Activated CD8-positive, alpha-beta memory T cell treated with anti-CD3 and anti-CD28 coated beads, Interleukin-2, amount 50 U/mL, for 24 hours (primary cell): Measurements from ENCODE around the gene MSH5.

Experiments used
- DNase-seq: peaks from one replicate; pipeline ENCODE4 v3.0.0-alpha.2; 2020; ENCODE audit errors: extremely low read depth

Gene MSH5

DNA sequence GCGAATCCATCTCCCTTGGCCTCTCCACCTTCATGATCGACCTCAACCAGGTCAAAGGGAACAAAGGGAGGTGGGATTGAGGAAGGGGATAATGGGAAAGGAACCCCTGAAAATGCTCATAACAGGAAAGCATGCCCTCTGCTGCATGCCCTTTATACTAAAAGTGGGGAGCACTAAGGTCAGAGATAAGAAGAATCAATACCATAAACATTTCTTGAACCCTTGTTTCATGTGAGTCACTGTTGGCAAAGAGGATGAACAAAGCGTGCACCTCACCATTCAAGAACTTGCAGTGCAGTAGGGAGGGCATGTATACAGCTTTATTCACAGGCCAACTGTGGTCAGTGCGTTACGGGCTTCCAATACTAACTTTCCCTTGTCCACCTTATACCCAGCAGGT lies 21.0 kb downstream of the MSH5 start:
- DNase-seq: no peak

DNA sequence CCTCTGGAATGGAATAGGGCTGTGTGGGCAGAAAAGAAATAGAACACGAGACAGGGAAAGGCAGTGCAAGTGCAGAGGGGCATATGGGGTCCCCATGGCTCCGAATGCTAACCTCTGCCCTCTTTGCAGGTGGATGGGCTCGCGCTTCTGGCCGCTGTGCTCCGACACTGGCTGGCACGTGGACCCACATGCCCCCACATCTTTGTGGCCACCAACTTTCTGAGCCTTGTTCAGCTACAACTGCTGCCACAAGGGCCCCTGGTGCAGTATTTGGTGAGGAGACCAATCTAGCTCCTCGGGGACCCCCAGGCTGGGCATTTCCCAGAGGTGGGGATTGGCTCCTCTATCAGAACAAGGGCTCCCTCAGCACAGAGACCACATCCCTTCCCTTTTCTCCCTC lies 21.5 kb downstream of the MSH5 start:
- DNase-seq: no peak

- DNase-seq: no peak
Measured at GRCh38 chr6:31762356-31762755, 22.6 kb downstream of the MSH5 start, which contains the start of gene SAPCD1. Gene SAPCD1, plus strand, starts transcription at chr6:31762656. Its CDS starts 399 bp downstream, at chr6:31763055.

DNA sequence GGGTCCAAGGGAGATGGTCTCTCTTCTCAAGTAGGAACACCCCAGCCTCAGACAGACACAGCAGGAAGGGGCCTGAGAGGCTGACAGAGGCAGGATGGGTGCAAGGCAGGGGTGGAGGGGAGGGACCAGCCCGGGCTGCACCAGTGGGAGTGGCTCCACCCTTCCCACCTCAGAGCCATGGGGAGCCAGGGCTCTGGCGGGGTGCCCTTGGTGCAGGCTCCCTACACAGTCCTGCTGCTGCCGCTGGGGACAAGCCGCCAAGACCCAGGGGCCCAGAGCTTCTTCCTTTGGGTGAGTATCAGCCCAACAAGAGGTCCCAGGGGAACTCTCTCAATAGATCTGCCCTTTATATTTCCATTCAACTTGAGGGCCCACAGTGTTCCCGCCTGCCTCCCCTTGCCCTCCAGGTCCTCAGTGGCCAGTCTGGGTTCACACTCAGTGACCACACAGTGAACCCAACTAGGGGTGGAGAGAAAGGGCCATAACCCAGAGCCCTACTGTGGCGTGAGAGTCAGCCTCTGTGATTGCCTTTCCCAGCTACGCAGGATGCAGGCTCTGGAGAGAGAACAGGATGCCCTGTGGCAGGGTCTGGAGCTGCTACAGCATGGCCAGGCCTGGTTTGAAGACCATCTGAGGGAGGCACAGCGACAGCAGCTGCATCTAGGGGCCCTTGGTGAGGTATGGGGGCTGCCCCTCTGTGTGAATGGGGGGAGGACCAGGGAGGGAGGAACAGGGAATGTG lies 23.2 kb downstream of the MSH5 start:
- no peak for DNase-seq

GRCh38 chr6:31763619-31763940 lies 23.8 kb downstream of the MSH5 start:
- no peak for DNase-seq

- no peak for DNase-seq
Measured at GRCh38 chr6:31764198-31764597, 24.4 kb downstream of the MSH5 start.

- no peak for DNase-seq
Measured at GRCh38 chr6:31765559-31765909, 25.7 kb downstream of the MSH5 start.

DNA sequence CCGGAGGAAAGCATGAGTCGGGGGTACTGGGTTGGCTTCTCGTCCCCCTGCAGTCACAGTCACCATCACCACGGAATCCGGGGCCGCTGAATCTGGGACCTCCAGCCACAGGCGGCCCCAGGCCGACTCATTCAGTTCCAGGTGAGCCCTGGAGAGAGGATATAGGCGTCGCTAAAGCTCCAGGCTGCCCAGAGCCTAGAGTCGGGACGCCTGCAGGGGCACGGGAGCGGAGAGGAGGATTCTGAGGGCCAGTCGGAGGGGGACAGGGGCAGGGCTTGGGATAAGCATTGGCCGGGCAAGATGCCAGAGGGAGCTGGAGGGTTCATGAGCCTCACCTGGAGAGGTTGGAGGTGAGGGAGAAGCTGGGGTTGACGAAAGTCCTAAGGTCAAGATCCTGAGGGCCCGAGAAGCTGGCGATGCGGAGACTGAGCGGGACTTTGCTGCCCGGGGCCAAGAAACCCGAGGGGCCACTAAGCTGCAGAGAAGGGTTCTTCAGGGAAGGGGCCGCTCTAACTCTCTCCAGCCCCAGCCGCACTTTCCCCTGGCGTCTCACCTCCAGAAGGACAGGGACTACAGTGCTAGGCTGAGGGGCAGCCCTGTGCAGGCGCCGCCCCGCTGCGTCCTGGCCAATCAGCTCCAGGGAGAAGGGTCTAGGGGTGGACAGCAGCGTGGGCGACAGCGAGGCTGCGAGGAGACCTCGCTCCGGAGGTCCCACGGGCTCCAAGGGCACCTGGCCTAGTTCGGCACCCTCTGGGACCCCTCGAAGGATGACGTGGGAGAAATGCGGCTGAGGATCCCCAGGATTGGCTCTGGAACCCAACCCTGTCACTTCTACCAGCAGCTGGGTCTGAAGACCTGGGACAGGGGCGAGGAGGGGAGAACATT lies 26.3 kb downstream of the MSH5 start:
- no peak for DNase-seq

DNA sequence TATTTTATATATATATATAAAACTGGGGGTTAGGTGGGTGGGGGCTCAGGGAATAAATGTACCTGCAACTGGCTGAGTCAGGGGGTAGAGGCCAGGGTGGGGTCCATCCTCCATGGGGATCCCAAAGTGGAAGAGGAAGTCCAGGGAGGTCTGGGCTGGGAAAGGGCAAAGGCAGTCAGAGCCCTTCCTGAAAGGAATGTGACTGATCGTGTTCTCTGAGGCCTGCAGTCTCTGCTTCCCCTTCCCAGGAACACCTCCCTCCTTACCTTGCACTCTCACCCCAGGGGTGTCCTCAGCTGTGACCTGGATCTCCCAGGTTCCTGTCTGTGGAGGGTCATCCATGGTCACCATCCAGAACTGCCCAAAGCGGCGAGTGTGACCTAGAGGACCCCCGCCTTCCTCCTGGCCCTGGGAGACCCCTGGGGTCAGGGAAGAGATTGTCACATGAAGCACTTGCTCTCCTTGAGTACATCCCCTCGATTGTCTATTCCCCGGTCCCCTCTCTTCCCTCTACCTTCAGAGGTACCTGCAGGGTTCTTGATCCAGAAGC lies 27.4 kb downstream of the MSH5 start:
- DNase-seq: no peak

- DNase-seq: no peak
Measured at GRCh38 chr6:31768363-31769257, 28.8 kb downstream of the MSH5 start.

DNA sequence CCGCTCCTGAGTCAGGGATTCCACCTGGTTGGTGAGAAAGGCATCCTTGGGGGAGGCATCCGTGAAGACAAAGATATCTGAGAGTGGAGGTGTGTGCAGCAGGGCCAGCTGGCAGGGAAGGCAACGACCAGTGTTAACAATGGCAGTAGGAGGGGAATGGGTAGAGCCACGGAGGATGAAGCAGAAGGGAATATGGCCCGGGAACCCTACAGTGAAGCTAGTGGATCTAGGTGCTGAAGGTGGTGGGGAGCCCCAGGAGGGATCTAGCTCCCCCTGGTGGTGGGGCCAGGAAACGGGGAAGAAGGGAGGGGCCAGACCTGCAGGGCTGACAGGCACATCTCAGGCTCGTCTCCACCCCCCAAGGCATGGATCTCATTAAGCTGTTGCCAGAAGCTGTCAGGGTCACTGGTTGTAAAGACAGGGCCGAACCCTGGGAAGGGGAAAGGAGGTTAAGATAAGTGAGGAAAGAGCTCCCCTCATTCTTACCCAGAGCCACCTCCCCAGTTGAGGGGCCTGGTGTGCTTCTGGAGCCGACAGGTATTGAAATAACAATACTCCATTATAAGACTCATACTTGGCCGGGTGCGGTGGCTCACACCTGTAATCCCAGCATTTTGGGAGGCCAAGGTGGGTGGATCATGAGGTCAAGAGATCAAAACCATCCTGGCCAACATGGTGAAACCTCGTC lies 30.0 kb downstream of the MSH5 start:
- peak; percentile 61 for DNase-seq

DNA sequence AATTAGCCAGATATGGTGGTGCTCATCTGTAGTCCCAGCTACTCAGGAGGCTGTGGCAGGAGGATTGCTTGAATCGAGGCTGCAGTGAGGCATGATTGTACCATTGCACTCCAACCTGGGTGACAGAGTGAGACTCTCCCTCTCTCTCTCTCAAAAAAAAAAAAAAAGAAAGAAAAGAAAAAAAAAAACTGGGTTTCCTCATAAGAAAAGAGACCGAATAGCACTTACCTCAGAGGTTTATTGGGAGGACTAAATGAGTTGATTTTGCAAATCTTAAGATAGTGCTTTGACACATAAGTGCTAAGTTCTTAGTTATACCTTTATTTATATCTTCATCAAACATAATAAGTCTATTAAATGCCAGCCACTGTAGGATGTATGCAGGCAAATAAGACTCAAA lies 31.1 kb downstream of the MSH5 start:
- no peak for DNase-seq

- DNase-seq: no peak
Measured at GRCh38 chr6:31771992-31772358, 32.2 kb downstream of the MSH5 start.

DNA sequence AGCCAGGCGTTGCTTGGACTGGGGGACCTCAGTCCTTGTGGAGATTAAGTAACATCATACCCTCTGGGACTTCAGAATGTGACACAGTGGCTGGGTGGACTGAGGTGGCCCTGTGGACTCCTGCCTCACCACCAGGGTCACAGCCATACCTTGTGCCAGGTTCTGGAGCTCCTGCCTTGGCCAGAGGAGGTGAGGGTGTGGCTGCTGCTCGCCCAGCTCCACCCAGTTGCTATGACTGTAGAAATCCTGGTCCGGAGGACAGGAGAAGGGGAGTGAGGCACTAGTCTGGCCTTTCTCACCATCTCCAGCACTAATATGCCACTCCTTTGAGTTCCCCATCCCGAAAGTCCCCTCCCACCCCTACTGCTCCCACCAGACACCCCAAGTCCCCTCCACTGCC lies 35.4 kb downstream of the MSH5 start:
- no peak for DNase-seq

GRCh38 chr6:31775633-31776484 lies 36.1 kb downstream of the MSH5 start:
- no peak for DNase-seq

DNA sequence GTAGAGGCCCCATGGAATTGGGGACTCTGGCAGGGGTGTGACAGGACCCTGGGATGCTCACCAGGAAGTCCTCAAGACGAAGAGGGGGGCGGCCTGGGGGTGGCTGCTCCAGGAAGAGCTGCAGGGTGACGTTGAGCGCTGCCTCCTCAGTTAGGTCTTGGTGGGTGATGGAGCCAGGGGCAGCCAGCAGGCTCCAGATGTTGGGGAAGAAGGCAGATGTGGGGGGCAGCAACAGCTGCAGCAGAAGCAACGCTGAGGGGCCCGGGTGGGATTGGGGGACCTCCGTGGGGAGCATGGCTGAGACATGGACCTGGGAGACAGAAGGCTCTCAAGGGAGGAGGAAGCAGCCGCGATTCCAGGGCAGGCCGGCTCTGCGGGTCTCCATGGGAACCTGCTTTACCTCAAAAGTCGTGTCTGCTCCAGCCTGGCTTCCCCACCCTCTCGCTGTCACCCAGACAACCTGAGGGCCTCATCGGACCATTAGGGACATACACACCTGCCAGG lies 36.7 kb downstream of the MSH5 start:
- DNase-seq: no peak

DNA sequence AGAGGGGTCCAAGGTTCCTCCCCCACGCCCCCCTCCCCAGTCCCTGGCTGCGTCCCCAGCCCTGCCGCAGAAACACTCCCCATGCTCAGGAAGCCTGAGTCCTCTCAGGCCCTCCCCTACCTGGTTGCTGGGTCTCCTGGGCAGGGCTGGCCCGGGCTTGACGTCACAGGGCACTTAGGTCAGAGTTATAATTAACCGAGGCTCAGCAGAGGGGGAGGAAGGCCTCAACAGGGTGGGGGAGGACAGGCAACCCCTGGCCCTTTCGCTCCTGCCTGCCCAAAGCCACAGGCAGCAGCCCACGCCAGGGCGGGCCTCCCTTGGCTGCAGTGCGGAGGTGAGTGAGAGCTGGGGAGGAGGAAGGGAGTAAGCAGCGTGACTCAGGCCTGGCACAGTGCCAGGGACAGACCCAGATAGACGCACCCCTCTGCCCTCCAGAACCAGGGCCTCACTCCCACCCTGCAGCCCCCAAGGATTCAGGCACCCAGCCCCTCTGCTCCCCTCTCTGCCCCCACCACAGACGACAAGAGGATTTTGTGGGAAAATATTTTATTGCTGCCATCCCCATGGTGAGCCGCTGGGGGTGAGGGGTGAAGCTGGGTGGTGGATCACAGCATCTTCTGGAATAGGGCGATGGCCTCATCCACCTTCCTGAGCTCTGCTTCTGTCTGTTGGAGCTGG lies 37.3 kb downstream of the MSH5 start, which contains the start of gene VWA7:
VWA7 (minus strand) TSS at position 340 of the 678 bp plus-strand sequence. CDS start 549 bp downstream, outside the sequence.
- DNase-seq: peak; percentile 38

DNA sequence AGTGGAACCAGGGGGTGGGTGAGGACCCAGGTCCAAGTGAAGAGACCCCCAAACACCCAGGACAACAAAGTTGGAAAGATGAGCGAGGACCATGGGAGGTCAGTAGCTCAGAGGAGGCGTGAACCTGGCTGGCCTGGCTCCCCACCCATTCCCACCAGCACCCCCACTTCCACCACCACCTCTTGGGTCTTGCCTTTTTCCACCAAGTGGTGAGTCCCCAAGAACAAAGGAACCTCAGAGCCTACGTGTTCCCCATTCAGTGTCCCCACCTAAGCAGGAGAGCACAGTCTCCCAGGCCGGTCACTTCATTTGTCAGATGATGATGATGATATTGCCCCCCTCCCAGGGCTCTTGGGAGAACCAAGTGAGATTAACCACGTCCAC lies 37.9 kb downstream of the MSH5 start:
- no peak for DNase-seq

- DNase-seq: no peak
Measured at GRCh38 chr6:31778193-31778592, 38.4 kb downstream of the MSH5 start.
